ENCODE results near the gene ZNF548. TPM values are rescaled to one million over a fixed set of nuclear protein-coding genes. Genes with fewer than 3 reads are reported as not detected.

The ZNF548 gene
- total and polyA plus RNA-seq, 2 donors (not counting 1 experiment from before 2014, with no cell fraction given): 52.5 to 83.8 TPM

DNA sequence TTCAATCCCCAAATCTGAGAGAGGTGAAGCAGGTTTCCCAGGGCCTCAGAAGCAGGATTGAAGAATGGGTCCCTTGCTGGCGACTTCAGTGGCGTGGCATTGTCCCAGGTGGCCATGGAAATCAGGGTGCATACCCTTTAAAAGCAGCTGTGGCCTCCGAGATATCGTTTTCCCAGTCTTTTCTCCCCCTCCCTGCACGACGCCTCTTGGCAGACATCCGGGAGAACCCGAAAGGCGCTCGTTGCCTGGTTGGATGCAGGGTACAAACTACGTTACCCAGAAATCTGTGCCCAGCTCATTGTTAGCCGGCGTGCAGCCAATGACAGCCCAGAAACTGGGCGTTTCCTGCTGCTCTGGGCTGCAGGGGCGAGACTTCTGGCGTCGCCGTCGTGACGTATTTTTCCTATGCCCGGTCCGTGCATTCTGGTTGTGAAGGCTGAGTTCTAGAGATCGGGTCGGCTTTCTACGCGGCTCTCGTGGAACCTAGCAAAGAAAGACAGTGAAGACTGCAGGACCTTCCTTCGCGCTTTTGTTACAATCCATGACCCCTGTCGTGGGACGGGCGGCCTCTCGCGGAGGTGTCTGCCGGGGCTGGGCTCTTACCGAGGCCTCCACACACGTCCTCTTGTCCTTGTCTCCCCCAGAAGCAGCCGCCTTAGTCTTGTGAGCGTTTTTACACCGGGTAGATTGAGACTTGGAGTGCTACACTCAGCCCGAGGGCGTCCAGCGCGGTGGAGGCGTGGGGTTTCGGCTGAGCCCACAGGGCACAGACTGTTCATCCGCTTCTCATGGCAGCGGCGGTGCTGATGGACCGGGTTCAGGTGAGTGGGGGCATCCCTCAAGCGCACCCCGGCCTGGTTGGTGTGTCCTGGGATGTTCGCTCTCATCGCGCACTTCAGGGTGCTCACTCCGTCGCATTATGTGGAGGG is 38.5 kb upstream of the ZNF548 start, which contains the start of gene ZNF304:
TSS of gene ZNF304 (plus strand) at position 395 of the 929 bp plus-strand sequence. CDS start at position 789, 394 bp downstream.
- Histone ChIP-seq H3K79me2 (ENCODE audit: control insufficient read depth, insufficient read depth, low read length) (peaks cover 27% of the 10 kb centered on the region), H3K9ac (ENCODE audit: low read length) (peak within 1 kb of the TSS; percentile 88), H3K4me1 (ENCODE audit: control insufficient read depth in 2 of 2, insufficient read depth in 2 of 2, low read length in 2 of 2) (peaks cover 15 to 19% of the 10 kb centered on the region in 2 donors), H3K27me3 (replicated peaks in 1 of 4; ENCODE audit: control extremely low read depth in 1 of 4, control insufficient read depth in 3 of 4, insufficient read depth in 4 of 4, low read length in 3 of 4) (no peaks in the 10 kb centered on the region), H4K20me1 (ENCODE audit: control insufficient read depth, insufficient read depth, low read length, poor library complexity, severe bottlenecking) (no peaks in the 10 kb centered on the region), H3K36me3 (replicated peaks in 1 of 2; ENCODE audit: control extremely low read depth in 1 of 2, control insufficient read depth in 1 of 2, extremely low read depth in 1 of 2, insufficient read depth in 2 of 2, low read length in 1 of 2) (peaks cover 18 to 24% of the 10 kb centered on the region in 2 experiments), H3K27ac (ENCODE audit: low read length in 2 of 2) (peak within 1 kb of the TSS; percentile 50 to 86), H3K4me2 (replicated peaks; ENCODE audit: low read depth, low read length, poor library complexity, severe bottlenecking) (peak within 1 kb of the TSS; percentile 93), H3K4me3 (ENCODE audit: control extremely low read depth in 1 of 5, extremely low read depth in 1 of 5, insufficient read depth in 1 of 5, low read depth in 2 of 5, low read length in 4 of 5) (peak within 1 kb of the TSS; percentile 66 to 97 (median 87)), H2AFZ (ENCODE audit: insufficient read depth, low read depth, low read length, poor library complexity, severe bottlenecking) (peak within 1 kb of the TSS; percentile 89), H3K9me3 (ENCODE audit: control extremely low read depth in 1 of 3, control insufficient read depth in 2 of 3, insufficient read depth in 1 of 3, low read length in 2 of 3) (peaks cover 0 to 20% (median 0%) of the 10 kb centered on the region in 3 donors)
- CTCF ChIA-PET: no interaction called here
- TF ChIP-seq, protein P1, sequence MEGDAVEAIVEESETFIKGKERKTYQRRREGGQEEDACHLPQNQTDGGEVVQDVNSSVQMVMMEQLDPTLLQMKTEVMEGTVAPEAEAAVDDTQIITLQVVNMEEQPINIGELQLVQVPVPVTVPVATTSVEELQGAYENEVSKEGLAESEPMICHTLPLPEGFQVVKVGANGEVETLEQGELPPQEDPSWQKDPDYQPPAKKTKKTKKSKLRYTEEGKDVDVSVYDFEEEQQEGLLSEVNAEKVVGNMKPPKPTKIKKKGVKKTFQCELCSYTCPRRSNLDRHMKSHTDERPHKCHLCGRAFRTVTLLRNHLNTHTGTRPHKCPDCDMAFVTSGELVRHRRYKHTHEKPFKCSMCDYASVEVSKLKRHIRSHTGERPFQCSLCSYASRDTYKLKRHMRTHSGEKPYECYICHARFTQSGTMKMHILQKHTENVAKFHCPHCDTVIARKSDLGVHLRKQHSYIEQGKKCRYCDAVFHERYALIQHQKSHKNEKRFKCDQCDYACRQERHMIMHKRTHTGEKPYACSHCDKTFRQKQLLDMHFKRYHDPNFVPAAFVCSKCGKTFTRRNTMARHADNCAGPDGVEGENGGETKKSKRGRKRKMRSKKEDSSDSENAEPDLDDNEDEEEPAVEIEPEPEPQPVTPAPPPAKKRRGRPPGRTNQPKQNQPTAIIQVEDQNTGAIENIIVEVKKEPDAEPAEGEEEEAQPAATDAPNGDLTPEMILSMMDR (IDR thresholded peaks at IDR 0.05): no peak
- H3K27ac Mint-ChIP-seq: peak within 1 kb of the TSS; percentile 90
- peaks cover 5% of the 10 kb centered on the region for H3K9me3 Mint-ChIP-seq (ENCODE audit: insufficient read depth)
- peak within 1 kb of the TSS; percentile 97 for H3K4me3 Mint-ChIP-seq
- POLR2A ChIA-PET: interaction anchor here (1.0 kb wide), 1 partner anchor 12 kb away, joined by 5 read pairs; the partner anchor contains the start of genes TRAPPC2B and ZNF547
- intact Hi-C loops (cut with micrococcal nuclease): loop anchor here (1.0 kb wide), 5 partner anchors 12 to 111 kb away; partner anchors contain the start of genes TRAPPC2B, ZNF17, ZNF460 and ZNF543
- 4% methylated on average over 57 of the region's 57 CpGs for WGBS (ENCODE audit: insufficient coverage)
- DNase-seq (peak; percentile 90), ATAC-seq (ENCODE audit: low read depth) (peak; percentile 100)
- H3K4me1 Mint-ChIP-seq: peaks cover 31% of the 10 kb centered on the region
- peaks cover 4% of the 10 kb centered on the region for H3K27me3 Mint-ChIP-seq

DNA sequence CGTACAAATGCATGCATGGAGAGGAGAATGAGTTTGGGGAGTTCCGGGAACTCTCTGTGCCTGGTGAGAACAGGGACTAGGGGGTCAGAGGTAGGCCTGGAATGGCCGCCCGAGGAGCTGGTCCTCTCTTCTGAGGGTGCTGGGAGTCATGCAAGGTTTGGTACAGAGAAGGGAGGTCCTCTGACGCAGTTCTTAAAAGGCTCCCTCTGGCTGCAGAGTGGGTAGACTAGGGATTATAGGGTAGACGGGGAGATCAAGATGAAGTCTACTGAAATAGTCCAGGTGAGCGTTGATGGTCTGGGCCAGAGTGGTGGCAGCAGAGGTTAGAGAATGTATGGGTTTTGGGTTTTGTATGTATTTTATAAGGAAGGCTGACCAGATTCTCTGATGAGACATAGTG is 37.8 kb upstream of the ZNF548 start:
- Mint-ChIP-seq H3K27me3 (peaks cover 4% of the 10 kb centered on the region), H3K27ac (peak overlapping the region; percentile 90), H3K9me3 (ENCODE audit: insufficient read depth) (peaks cover 5% of the 10 kb centered on the region), H3K4me3 (peak overlapping the region; percentile 97), H3K4me1 (peaks cover 31% of the 10 kb centered on the region)
- H3K4me1 ChIP-seq (ENCODE audit: control insufficient read depth in 2 of 2, insufficient read depth in 2 of 2, low read length in 2 of 2): peaks cover 15 to 19% of the 10 kb centered on the region in 2 donors
- ATAC-seq (ENCODE audit: low read depth): no peak
- H3K27me3 ChIP-seq (replicated peaks in 1 of 4; ENCODE audit: control extremely low read depth in 1 of 4, control insufficient read depth in 3 of 4, insufficient read depth in 4 of 4, low read length in 3 of 4): no peaks in the 10 kb centered on the region
- intact Hi-C loops (cut with micrococcal nuclease): loop anchor here (1.0 kb wide), 5 partner anchors 11 to 112 kb away; partner anchors contain the start of genes TRAPPC2B, ZNF17, ZNF460 and ZNF543
- H3K4me3 ChIP-seq (ENCODE audit: control extremely low read depth in 1 of 5, extremely low read depth in 1 of 5, insufficient read depth in 1 of 5, low read depth in 2 of 5, low read length in 4 of 5): peak overlapping the region; percentile 66 to 97 (median 87)
- H3K27ac ChIP-seq (ENCODE audit: low read length in 2 of 2): peak overlapping the region; percentile 50 to 86
- ChIA-PET POLR2A (no interaction called here), CTCF (no interaction called here)
- peak; percentile 25 for DNase-seq
- peaks cover 0 to 23% (median 0%) of the 10 kb centered on the region in 3 donors for H3K9me3 ChIP-seq (ENCODE audit: control extremely low read depth in 1 of 3, control insufficient read depth in 2 of 3, insufficient read depth in 1 of 3, low read length in 2 of 3)
- peak overlapping the region; percentile 89 for H2AFZ ChIP-seq (ENCODE audit: insufficient read depth, low read depth, low read length, poor library complexity, severe bottlenecking)
- peak overlapping the region; percentile 88 for H3K9ac ChIP-seq (ENCODE audit: low read length)
- H3K4me2 ChIP-seq (replicated peaks; ENCODE audit: low read depth, low read length, poor library complexity, severe bottlenecking): peak overlapping the region; percentile 93
- H3K36me3 ChIP-seq (replicated peaks in 1 of 2; ENCODE audit: control extremely low read depth in 1 of 2, control insufficient read depth in 1 of 2, extremely low read depth in 1 of 2, insufficient read depth in 2 of 2, low read length in 1 of 2): peaks cover 21 to 31% of the 10 kb centered on the region in 2 experiments
- no peaks in the 10 kb centered on the region for H4K20me1 ChIP-seq (ENCODE audit: control insufficient read depth, insufficient read depth, low read length, poor library complexity, severe bottlenecking)
- H3K79me2 ChIP-seq (ENCODE audit: control insufficient read depth, insufficient read depth, low read length): peaks cover 27% of the 10 kb centered on the region
- WGBS (ENCODE audit: insufficient coverage): 29% methylated on average over 7 of the region's 7 CpGs
- TF ChIP-seq, protein P1 (IDR thresholded peaks at IDR 0.05): no peak
- TF ChIP-seq EZH2 (IDR thresholded peaks at IDR 0.05; ENCODE audit: borderline replicate concordance, insufficient read depth, low read depth, low read length, poor library complexity, severe bottlenecking): no peak

All from B cell (primary cell).